B cell (primary cell): ENCODE measurements around the gene CDR2L. TPM values are rescaled to one million over a fixed set of nuclear protein-coding genes. Genes with fewer than 3 reads are reported as not detected.

Experiments
- ATAC-seq: fragments of 200-7000 bp; cut with Tn5 transposase; one replicate; pipeline ENCODE4 v1.10.0; 2021; ENCODE audit warnings: low read depth, mild to moderate bottlenecking, moderate number of reproducible peaks, moderate library complexity
- CTCF ChIA-PET: fragments of 350-600 bp; sonication (Branson Sonifier 250); formaldehyde crosslinking; loops from one replicate; lab custom pipeline; 2021; ENCODE audit warnings: antibody characterized with exemption, inconsistent platforms; lab: Charles Lee
- POLR2A ChIA-PET: fragments of 350-600 bp; sonication (Branson Sonifier 250); formaldehyde crosslinking; loops from one replicate; lab custom pipeline; 2021; ENCODE audit warnings: antibody characterized with exemption; lab: Charles Lee
- DNase-seq: peaks from one replicate; pipeline ENCODE4 v3.0.0; 2013
- H2AFZ ChIP-seq: 2 replicates; pipeline ENCODE4 v1.6.1; 2012; ENCODE audit warnings: mild to moderate bottlenecking, low read depth, low read length; ENCODE audit not compliant: insufficient read depth, poor library complexity, severe bottlenecking
- H3K27ac ChIP-seq, 2 donors: 1 replicate in 1 of 2; 2 replicates in 1 of 2; pipeline ENCODE4 v1.5.1; 2012 to 2013; ENCODE audit warnings: low read length in 2 of 2, mild to moderate bottlenecking in 2 of 2, moderate library complexity in 1 of 2
- H3K27me3 ChIP-seq, 4 experiments: fragments of 200-600 bp in 1 of 4; sonication (generic) in 1 of 4; replicated peaks in 1 of 4; 1 replicate in 2 of 4; 2 replicates in 2 of 4; pipeline versions ENCODE4 v1.6.1 to v1.7.0; 2013 to 2016; ENCODE audit warnings: low read length in 3 of 4, mild to moderate bottlenecking in 2 of 4, mixed read lengths in 1 of 4, moderate library complexity in 1 of 4; ENCODE audit not compliant: insufficient read depth in 4 of 4, control insufficient read depth in 3 of 4; ENCODE audit errors: control extremely low read depth in 1 of 4
- H3K36me3 ChIP-seq, 2 experiments: replicated peaks in 1 of 2; 1 replicate in 1 of 2; 2 replicates in 1 of 2; pipeline versions ENCODE4 v1.6.1 to v1.7.1; 2013; ENCODE audit warnings: low read length in 1 of 2; ENCODE audit not compliant: insufficient read depth in 2 of 2, control insufficient read depth in 1 of 2; ENCODE audit errors: control extremely low read depth in 1 of 2, extremely low read depth in 1 of 2
- H3K4me1 ChIP-seq, 2 donors: fragments of 200-600 bp in 1 of 2; sonication (generic) in 1 of 2; 1 replicate in 1 of 2; 2 replicates in 1 of 2; pipeline versions ENCODE4 v1.5.1 to v1.6.1; 2013 to 2017; ENCODE audit warnings: low read length in 2 of 2; ENCODE audit not compliant: control insufficient read depth in 2 of 2, insufficient read depth in 2 of 2
- H3K4me2 ChIP-seq: replicated peaks from 2 replicates; pipeline ENCODE3; 2012; ENCODE audit warnings: mild to moderate bottlenecking, low read depth, low read length; ENCODE audit not compliant: poor library complexity, severe bottlenecking
- H3K4me3 ChIP-seq, 5 experiments: fragments of 200-600 bp in 1 of 5; sonication (generic) in 1 of 5; 1 replicate in 3 of 5; 2 replicates in 2 of 5; pipeline versions ENCODE4 v1.5.1 to v1.7.0; 2011 to 2016; ENCODE audit warnings: low read length in 4 of 5, mild to moderate bottlenecking in 4 of 5, low read depth in 2 of 5, control low read depth in 1 of 5, moderate library complexity in 1 of 5; ENCODE audit not compliant: insufficient read depth in 1 of 5; ENCODE audit errors: control extremely low read depth in 1 of 5, extremely low read depth in 1 of 5
- H3K79me2 ChIP-seq: fragments of 200-600 bp; sonication (generic); one replicate; pipeline ENCODE4 v1.6.0; 2016; ENCODE audit warnings: low read length; ENCODE audit not compliant: control insufficient read depth, insufficient read depth
- H3K9ac ChIP-seq: fragments of 200-600 bp; sonication (generic); 2 replicates; pipeline ENCODE4 v1.6.1; 2017; ENCODE audit warnings: mild to moderate bottlenecking, low read length, moderate library complexity
- H3K9me3 ChIP-seq, 3 donors: one replicate each; pipeline versions ENCODE4 v1.6.1 to v1.7.1; 2013; ENCODE audit warnings: low read length in 2 of 3; ENCODE audit not compliant: control insufficient read depth in 2 of 3, insufficient read depth in 1 of 3; ENCODE audit errors: control extremely low read depth in 1 of 3
- H4K20me1 ChIP-seq: 2 replicates; pipeline ENCODE4 v1.6.0; 2012; ENCODE audit warnings: mild to moderate bottlenecking, low read length; ENCODE audit not compliant: insufficient read depth, control insufficient read depth, poor library complexity, severe bottlenecking
- H3K27ac Mint-ChIP-seq: one replicate; pipeline ENCODE4 v1.8.0; 2021; ENCODE audit warnings: mixed read lengths
- H3K27me3 Mint-ChIP-seq: one replicate; pipeline ENCODE4 v1.8.0; 2021; ENCODE audit warnings: mixed read lengths
- H3K4me1 Mint-ChIP-seq: one replicate; pipeline ENCODE4 v1.8.0; 2021; ENCODE audit warnings: mixed read lengths
- H3K4me3 Mint-ChIP-seq: one replicate; pipeline ENCODE4 v1.8.0; 2021; ENCODE audit warnings: mixed read lengths
- H3K9me3 Mint-ChIP-seq: one replicate; pipeline ENCODE4 v1.8.0; 2022; ENCODE audit warnings: mixed read lengths; ENCODE audit not compliant: insufficient read depth
- CTCF ChIP-seq: fragments of 200-600 bp; IDR thresholded peaks from one replicate; pipeline ENCODE4 v1.8.0; 2022; ENCODE audit warnings: antibody characterized with exemption, mild to moderate bottlenecking
- EZH2 ChIP-seq: IDR thresholded peaks from 2 replicates; pipeline ENCODE4 v1.6.1; 2012; ENCODE audit warnings: borderline replicate concordance, low read depth, mild to moderate bottlenecking, moderate library complexity, low read length; ENCODE audit not compliant: insufficient read depth, poor library complexity, severe bottlenecking
- WGBS: methylation state at CpG from one replicate; pipeline ENCODE4 v1.1.5; 2013; ENCODE audit warnings: missing lambda C conversion rate; ENCODE audit not compliant: insufficient coverage; 5-methylcytosine and 5-hydroxymethylcytosine counted together
- intact Hi-C: fragments of 100-400 bp; cut with micrococcal nuclease; formaldehyde crosslinking; loops from one replicate; pipeline ENCODE4 v1.10.0; 2022
- polyA plus RNA-seq: library from polyadenylated mRNA; depleted of rRNA; stranded (reverse); fragments of >200 nt; gene quantifications from 2 replicates; pipeline ENCODE4 v1.2.3, GENCODE V29; 2012
- total RNA-seq, 2 donors: library from RNA; stranded (reverse); fragments of 120-200 nt in 1 of 2; gene quantifications; 1 replicate in 1 of 2; 2 replicates in 1 of 2; pipeline versions ENCODE4 v1.2.3 to v1.2.4, GENCODE V29; 2013 to 2022

Gene CDR2L
- total and polyA plus RNA-seq, 2 donors (not counting 1 experiment from before 2014, with no cell fraction given) = 0.03 TPM; not detected in 1

- CTCF ChIA-PET = interaction anchor here (2.3 kb wide), 1 partner anchor 45 kb away, joined by 21 read pairs; no protein-coding TSS in a partner anchor
Observed at GRCh38 chr17:75006653-75007052, 19.2 kb downstream of the CDR2L start.

GRCh38 chr17:75008373-75008772 lies 20.9 kb downstream of the CDR2L start:
- Histone ChIP-seq H3K27ac (no peak overlapping the region), H4K20me1 (no peaks in the 10 kb centered on the region), H3K9me3 (no peaks in the 10 kb centered on the region), H3K4me2 (no peak overlapping the region), H3K4me1 (peaks cover 9 to 11% of the 10 kb centered on the region in 2 donors), H3K27me3 (peaks cover 0 to 4% (median 0%) of the 10 kb centered on the region in 4 experiments), H3K79me2 (peaks cover 7% of the 10 kb centered on the region), H3K9ac (no peak overlapping the region), H3K4me3 (no peak overlapping the region), H3K36me3 (no peaks in the 10 kb centered on the region), H2AFZ (no peak overlapping the region)
- no peak for TF ChIP-seq CTCF
- TF ChIP-seq EZH2 = no peak
- H3K27me3 Mint-ChIP-seq = no peaks in the 10 kb centered on the region
- POLR2A ChIA-PET = no interaction called here
- no peak overlapping the region for H3K4me3 Mint-ChIP-seq
- 74% methylated on average over 5 of the region's 6 CpGs for WGBS
- H3K4me1 Mint-ChIP-seq = peaks cover 14% of the 10 kb centered on the region
- CTCF ChIA-PET = interaction anchor here (1.2 kb wide), 1 partner anchor 10 kb away, joined by 3 read pairs; no protein-coding TSS in a partner anchor
- no peaks in the 10 kb centered on the region for H3K9me3 Mint-ChIP-seq
- ATAC-seq (no peak), DNase-seq (no peak)
- no peak overlapping the region for H3K27ac Mint-ChIP-seq
- intact Hi-C loops = no loop called here

More at GRCh38 chr17:75006653-75007052, 19.2 kb downstream of the CDR2L start:
- 97% methylated on average over 4 of the region's 5 CpGs for WGBS
- Histone ChIP-seq H3K4me2 (no peak overlapping the region), H3K9me3 (no peaks in the 10 kb centered on the region), H3K27me3 (peaks cover 0 to 4% (median 0%) of the 10 kb centered on the region in 4 experiments), H3K4me1 (no peaks in the 10 kb centered on the region), H4K20me1 (no peaks in the 10 kb centered on the region), H3K9ac (no peak overlapping the region), H3K4me3 (no peak overlapping the region), H3K27ac (no peak overlapping the region), H2AFZ (no peak overlapping the region), H3K36me3 (no peaks in the 10 kb centered on the region), H3K79me2 (no peaks in the 10 kb centered on the region)
- DNase-seq = no peak
- no peak overlapping the region for H3K4me3 Mint-ChIP-seq
- peaks cover 4% of the 10 kb centered on the region for H3K27me3 Mint-ChIP-seq
- no peak overlapping the region for H3K27ac Mint-ChIP-seq
- TF ChIP-seq CTCF = no peak
- no peak for TF ChIP-seq EZH2
- intact Hi-C loops = no loop called here
- ATAC-seq = no peak
- POLR2A ChIA-PET = interaction anchor here (0.6 kb wide), 1 partner anchor 1673 kb away, joined by 4 read pairs; no protein-coding TSS in a partner anchor
- H3K9me3 Mint-ChIP-seq = no peaks in the 10 kb centered on the region
- no peaks in the 10 kb centered on the region for H3K4me1 Mint-ChIP-seq
